GM15510 (cell line): ENCODE measurements around the gene PTPRCAP.
A peak's percentile ranks its signal among the peaks of the same experiment; 100 is the strongest.

Source experiments
- POLR2A ChIP-seq: IDR thresholded peaks from 3 replicates; pipeline ENCODE4 v1.6.1; 2011; ENCODE audit warnings: borderline replicate concordance; ENCODE audit not compliant: insufficient read length; ENCODE audit errors: extremely low read depth

PTPRCAP gene, protein sequence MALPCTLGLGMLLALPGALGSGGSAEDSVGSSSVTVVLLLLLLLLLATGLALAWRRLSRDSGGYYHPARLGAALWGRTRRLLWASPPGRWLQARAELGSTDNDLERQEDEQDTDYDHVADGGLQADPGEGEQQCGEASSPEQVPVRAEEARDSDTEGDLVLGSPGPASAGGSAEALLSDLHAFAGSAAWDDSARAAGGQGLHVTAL

DNA sequence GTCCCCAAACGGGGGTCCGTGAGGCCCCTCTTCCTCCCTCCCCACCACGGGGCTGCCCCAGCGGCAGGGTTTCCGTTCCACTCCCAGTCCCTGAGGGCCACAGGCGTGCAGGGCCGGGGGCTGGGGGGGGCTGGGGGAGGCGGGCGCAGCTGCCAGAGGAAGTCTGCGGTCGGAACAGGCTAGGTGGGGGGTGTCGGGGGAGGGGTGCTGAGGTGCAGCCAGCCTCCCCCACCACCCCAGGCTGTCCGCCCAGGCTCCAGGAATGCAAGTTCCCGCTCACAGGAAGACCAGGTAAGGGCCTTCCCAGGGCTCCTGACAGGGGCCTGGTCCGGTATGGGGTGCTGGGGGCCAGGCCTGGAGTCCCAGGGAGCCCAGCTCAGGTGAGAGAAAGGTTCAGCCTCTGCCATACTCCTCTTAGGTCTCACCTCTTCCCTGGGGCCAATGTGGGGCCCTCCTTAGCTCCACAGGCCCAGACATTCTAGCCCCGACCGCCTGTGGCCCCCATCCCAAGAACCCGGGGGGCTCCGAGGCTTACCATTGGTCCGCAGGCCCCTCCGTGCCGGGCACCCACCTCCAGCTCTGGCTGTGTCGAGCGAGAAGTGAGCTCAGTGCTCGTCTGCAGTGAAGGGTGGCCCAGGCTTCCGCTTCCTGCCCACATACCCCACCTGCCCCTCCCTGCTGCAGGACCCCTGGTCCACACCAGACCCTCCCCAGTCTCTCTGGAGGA is at the start of gene PTPRCAP:
TSS of gene PTPRCAP (minus strand) at position 601 of the 727 bp plus-strand sequence. CDS start at position 538, 63 bp downstream.
- peak; percentile 97 for TF ChIP-seq POLR2A

DNA sequence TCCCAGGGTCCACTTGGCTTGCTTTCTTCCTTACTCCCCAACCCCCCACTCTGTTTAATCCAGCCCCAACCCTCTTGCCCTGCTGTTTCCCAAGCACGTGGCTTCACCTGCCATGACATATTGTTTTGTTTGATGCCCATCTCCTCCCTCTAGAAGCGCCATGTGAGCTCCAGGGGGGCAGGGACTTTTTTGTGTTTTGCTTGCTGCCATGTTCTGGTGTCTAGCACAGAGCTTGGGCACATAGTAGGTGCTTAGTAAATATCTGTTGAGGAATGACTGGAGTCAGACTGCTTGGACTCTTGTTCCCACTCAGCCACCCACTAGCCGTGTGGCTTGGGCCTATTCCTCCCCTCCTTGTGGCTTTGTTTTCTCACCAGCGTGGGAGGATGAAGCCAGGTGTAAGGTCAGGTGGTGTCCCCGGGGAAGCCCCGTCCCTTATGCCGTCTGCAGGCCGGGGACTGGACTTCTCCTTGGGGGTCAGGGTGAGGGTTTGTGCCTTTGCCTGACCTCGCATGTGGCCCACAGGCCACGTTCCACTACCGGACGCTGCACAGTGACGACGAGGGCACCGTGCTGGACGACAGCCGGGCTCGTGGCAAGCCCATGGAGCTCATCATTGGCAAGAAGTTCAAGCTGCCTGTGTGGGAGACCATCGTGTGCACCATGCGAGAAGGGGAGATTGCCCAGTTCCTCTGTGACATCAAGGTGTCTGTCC is 49.2 kb upstream of the PTPRCAP start:
- TF ChIP-seq POLR2A = peak; percentile 12

DNA sequence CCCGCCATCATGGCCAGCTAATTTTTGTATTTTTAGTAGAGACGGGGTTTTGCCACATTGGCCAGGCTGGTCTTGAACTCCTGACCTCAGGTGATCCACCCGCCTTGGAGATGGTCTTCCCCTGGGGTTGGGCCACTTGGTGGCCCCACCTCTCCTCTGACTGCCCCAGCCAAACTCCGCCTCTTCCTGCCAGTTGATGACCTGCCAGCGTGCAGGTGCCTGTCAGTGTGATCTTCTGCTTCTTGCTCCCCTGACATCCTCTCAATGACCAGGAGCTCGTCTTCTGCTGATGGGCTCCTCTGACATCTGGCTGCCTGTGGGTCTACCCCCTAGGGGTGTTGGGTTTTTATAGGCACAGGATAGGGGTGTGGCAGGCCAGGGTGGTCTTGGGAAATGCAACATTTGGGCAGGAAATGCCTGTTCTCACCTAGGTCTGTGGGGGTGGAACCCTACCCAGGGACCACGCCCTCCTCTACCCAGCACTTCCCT is 48.4 kb upstream of the PTPRCAP start:
- TF ChIP-seq POLR2A = peak; percentile 77

DNA sequence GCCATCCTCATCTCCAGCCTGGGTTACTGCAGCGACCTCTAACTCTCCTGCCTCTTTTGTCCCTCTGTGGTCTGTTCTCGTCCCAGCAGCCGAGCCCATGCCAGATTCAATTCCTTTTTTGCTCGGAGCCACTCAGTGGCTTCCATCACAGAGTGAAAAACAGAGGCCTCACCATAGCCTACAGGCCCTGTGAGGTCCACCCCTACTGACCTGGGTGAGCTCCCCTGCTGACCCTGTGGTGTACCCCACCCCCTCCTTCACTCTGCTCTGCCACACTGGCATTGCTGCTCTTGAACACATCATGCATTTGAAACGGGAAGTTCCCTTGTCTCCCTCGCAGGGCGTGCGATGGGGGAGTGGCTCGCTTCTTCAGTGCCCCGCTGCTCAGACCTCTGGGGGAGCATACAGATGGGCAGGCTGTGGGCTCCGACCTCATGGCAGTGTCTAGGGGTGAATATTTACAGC is 47.4 kb upstream of the PTPRCAP start:
- TF ChIP-seq POLR2A = peak; percentile 62

DNA sequence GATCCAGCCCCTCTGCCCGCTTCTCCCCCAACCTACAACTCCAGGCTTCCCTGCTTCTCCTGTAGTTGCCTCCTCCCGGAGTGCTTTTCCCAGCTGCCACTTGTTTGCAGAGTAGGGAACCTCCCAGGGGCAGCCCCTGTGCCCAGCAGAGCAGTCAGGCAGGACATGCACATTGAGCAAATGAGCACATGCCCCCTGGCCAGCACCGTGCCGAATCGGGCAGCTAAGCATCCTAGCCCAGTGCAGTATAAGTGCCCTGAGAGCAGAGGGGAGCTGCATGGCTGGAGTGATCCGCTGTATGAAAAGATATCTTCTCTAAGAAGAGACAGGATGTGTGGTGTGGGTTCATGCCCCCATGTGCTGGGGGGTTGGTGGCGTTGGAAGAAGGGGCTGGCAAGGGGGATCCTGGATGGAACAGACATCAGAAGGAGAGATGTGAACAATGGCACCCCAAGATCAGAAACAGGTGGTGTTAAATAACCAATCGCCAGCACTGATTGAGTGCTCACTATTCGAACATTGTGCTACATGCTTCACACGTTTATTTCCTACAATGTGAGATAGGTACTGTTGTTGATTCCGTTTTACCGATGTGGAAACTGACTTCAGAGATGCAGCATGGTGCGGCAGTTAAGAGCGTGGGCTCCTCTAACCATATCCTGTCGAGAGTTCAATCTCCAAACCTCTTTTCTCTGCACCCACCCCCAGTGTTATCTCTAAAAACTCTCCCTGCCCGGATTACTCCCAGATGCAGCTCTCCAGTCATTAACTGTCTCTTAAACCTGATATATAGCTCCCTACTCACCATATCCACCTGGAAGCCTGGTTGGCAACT is 46.6 kb upstream of the PTPRCAP start:
- no peak for TF ChIP-seq POLR2A

DNA sequence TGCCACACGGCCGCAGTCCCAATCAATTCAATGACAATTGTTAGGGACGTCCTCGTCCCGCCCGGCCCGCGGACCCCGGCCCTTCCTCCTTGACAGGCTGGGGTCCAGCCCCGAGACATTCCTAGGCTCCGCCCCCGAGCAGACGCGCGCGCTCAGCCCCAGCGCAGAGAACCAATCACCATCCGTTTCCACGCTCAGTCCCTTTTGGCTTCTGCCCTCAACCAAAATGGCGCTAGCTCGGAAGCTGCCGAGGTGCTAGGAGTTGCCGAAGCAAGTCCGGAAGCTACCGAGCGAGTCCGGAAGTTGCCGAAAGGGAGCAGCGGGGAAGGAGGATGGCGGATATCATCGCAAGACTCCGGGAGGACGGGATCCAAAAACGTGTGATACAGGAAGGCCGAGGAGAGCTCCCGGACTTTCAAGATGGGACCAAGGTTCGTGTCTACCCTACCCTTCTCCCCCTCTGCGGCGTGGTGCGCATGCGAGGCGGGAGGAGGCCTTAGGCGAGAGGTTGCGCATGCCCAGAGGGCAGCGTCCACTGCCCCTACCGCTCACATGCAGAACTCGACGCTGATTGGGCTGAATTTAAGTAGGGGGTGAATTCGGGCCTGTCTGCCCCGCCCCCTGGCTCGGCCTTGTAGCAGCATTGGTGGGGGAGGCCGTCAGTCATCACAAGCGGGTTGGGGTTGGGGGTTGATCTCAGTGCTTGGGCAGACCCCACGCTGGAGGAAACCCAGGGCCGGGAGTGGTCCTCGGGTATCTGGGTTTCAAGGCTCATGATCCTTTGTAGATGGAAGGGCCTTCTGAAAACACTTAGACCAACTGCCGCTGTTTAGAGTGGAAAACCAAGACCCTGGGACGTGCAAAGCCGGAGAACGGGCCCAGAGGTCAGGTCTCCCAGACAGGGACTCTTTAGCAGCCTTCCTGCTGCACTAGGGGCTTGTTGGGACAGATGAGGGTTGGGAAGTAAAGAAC is 45.6 kb upstream of the PTPRCAP start, which contains the start of gene AIP:
TSS of gene AIP (plus strand) at position 200 of the 972 bp plus-strand sequence. CDS start at position 333, 133 bp downstream.
- peak; percentile 66 for TF ChIP-seq POLR2A

DNA sequence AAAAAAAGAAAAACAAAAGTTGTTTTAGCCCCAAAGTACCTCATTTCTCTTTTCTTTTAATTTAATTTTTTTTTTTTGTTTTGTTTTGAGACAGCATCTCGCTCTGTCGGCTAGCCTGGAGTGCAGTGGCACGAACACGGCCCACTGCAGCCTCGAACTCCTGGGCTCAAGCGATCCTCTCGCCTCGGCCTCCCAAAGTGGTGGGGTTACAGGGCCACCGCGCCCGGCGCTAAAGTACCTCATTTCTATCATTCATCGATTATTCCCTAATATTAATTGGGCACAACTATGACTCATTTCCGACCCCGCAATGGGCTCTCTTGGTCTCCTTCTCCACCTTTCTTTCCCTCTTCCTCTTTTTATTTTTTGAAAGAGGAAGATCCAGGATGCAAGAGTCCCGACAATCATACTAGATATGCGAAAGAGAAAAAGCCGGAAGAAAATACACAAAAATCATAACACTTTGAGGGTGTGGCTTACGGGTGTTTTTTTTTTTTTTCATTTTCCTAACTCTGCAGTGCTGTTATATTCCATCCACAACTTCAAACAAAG is 44.9 kb upstream of the PTPRCAP start:
- TF ChIP-seq POLR2A = no peak

DNA sequence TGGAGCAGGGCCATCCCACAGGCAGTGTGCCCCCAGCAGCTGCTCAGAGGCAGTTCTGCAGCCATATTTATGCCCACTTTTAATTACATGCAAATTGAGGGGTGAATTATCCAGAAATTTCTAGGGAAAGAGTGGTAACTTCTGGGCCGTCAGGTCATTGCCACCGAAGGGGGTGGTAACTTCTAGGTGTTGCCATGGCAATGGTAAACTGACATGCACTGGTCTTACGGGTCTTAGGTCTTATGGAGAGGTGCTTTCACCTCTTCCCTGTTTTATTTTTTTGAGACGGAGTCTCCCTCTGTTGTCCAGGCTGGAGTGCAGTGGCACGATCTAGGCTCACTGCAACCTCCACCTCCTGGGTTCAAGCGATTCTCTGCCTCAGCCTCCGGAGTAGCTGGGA is 35.4 kb upstream of the PTPRCAP start:
- no peak for TF ChIP-seq POLR2A

DNA sequence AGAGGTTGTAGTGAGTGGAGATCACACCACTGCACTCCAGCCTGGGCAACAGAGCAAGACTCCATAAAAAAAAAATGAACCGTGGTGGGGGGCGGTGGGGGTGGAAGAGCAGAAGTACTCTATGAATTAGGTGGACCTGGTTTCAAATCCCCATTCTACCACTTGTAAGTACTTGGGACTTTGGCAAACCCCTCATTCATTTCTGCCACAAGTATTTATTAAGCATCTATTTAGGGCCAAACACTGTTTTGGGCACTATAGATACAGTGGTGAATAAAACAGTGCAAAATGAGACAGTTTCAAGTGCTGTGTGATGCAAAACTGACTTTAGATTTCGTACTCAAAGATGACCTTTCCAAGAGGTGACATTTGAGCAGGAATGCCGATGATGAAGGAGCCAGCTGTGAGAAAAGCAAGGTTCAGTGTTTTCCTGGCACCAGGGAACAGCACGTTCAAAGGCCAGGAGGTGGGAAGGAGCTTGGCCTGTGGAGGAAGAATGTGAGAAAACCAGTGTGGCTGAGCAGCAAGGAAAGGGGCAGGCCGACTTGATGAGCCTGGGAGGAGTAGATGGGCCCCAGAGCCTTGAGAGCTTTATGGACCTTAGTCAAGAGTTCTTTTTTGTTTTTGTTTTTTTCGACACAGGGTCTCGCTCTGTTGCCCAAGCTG is 33.0 kb upstream of the PTPRCAP start:
- no peak for TF ChIP-seq POLR2A

DNA sequence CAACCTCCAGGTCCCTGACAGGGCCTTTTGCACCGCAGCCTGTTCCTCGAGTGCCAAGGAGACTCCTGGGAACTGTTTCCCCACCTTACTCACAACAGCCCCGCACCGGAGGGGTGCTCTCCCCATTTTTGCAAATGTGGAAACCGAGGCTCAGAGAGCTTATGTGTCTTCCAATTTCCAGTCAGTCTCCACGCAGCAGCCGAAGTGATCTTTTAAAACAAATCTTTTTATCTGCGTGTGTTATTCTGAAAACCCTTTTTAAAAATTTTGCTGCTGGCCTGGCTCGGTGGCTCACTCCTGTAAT is 32.0 kb upstream of the PTPRCAP start:
- TF ChIP-seq POLR2A = no peak

DNA sequence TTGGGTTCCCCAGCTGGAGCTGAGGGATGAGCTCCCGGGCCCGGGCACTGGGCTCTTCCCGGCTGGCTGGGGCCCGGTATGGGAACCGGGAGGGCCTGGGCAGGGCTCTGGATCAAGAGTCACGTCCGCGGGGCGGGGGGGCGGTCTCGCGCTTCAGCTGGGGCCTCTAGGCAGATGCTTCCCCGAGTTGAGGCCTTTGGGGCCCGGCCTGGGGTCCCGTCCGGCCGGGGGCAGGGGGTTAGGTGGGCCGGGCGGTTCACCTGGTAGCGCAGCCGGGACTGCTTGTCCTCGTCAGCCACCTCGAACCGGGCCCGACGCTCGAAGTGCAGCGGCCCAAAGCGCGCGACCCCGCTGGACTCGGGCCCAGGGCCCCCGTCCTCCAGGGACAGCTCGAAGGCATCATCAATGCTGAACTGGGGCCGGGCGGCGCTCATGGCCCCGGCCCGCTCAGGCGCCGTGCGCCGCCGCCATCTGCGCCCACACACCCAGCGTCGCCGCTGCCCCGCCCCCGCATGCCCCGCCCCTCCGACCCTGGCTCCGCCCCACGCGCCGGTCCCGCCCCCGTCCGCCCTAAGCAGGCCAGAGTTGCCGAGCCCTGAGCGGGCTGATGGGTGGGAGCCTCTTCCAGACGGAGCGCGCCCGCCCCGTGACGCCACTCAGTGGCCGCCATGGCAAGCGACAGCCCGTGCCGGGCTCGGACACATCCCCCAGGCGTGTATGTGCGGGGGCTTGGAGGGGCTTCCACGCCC is 31.5 kb upstream of the PTPRCAP start, which contains the start of gene TMEM134:
TSS of gene TMEM134 (minus strand) at position 493 of the 749 bp plus-strand sequence. CDS start at position 434, 59 bp downstream.
- TF ChIP-seq POLR2A = peak; percentile 88

DNA sequence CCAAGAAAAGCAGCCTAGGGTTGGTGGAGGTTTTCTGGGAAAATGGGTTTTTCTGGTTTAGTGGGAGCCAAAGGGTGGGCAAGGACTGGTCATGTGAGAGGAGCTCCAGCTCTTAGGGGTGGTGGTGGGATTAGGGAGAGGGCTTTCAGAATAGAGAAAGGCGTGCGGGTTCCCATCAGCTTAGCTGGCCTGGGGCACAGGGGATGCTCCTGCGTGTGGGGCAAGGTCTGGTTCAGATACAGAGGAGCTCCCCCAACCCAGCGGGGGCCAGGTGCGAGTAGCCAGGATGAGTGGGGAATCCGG is 30.9 kb upstream of the PTPRCAP start:
- no peak for TF ChIP-seq POLR2A

DNA sequence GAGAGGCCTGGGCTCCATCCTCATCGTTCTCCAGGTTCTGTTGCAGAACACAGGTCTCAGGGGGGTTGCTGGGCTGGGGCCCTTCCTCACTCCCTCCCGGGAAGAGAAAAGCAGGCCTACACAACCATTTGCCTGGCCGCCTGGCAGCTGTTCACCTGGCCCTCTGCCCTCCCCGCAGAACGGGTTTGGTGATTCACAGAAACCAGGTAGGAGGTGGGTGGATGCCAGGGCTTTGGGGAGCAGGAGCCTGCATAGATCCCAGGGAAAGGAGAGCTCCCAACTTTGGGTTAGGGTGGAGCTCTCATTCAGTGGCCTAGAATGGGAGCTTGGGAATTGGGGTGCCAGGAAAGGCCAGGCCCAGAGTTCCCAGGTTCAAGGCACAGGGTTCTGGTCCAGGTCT is 30.6 kb upstream of the PTPRCAP start:
- no peak for TF ChIP-seq POLR2A
